Endothelial cell of umbilical vein (primary cell): ENCODE results near the gene SLC30A1.

Experiments
- CTCF ChIP-seq, 2 donors: IDR thresholded peaks; 1 replicate in 1 of 2; 2 replicates in 1 of 2; pipeline ENCODE4 v1.5.1; 2011; ENCODE audit warnings: low read length in 2 of 2, mild to moderate bottlenecking in 2 of 2, moderate library complexity in 2 of 2, control low read depth in 1 of 2, inconsistent platforms in 1 of 2, low read depth in 1 of 2; ENCODE audit not compliant: insufficient read depth in 1 of 2; ENCODE audit errors: extremely low read depth in 1 of 2
- EZH2 ChIP-seq: IDR thresholded peaks from 2 replicates; pipeline ENCODE4 v1.6.1; 2012; ENCODE audit warnings: borderline replicate concordance, low read depth, mild to moderate bottlenecking, moderate library complexity, low read length, inconsistent platforms; ENCODE audit not compliant: severe bottlenecking
- FOS ChIP-seq: IDR thresholded peaks from 2 replicates; pipeline ENCODE4 v1.6.1; 2011; ENCODE audit warnings: mild to moderate bottlenecking, low read length, moderate library complexity, borderline replicate concordance; ENCODE audit not compliant: insufficient read depth
- GATA2 ChIP-seq: IDR thresholded peaks from 2 replicates; pipeline ENCODE4 v1.7.0; 2011; ENCODE audit warnings: low read depth, mild to moderate bottlenecking, moderate library complexity, mixed read lengths, low read length; ENCODE audit not compliant: insufficient read length, insufficient read depth
- JUN ChIP-seq: IDR thresholded peaks from 2 replicates; pipeline ENCODE4 v1.6.1; 2011; ENCODE audit warnings: borderline replicate concordance, low read depth; ENCODE audit not compliant: insufficient read length, insufficient read depth
- MAX ChIP-seq: IDR thresholded peaks from 2 replicates; pipeline ENCODE4 v1.6.1; 2011; ENCODE audit not compliant: insufficient read depth, insufficient read length
- MYC ChIP-seq: IDR thresholded peaks from one replicate; pipeline ENCODE4 v1.6.1; 2011; ENCODE audit warnings: mild to moderate bottlenecking, low read depth, low read length
- POLR2A ChIP-seq: IDR thresholded peaks from 2 replicates; pipeline ENCODE4 v1.6.1; 2012; ENCODE audit warnings: low read depth, mild to moderate bottlenecking, control low read depth, low read length
- POLR2AphosphoS5 ChIP-seq: IDR thresholded peaks from 2 replicates; pipeline ENCODE4 v1.6.1; 2012; ENCODE audit warnings: low read depth, mild to moderate bottlenecking, control low read depth, low read length, moderate library complexity; ENCODE audit not compliant: insufficient read depth

GRCh38 chr1:211524521-211524920 is 54.4 kb downstream of the SLC30A1 start:
- TF ChIP-seq CTCF (IDR thresholded peaks at IDR 0.05; ENCODE audit: extremely low read depth in 1 of 2, insufficient read depth in 1 of 2, low read depth in 1 of 2, low read length in 2 of 2), result no peak
- no peak for TF ChIP-seq MYC
- no peak for TF ChIP-seq FOS
- no peak for TF ChIP-seq POLR2AphosphoS5
- TF ChIP-seq MAX, result no peak
- no peak for TF ChIP-seq POLR2A
- TF ChIP-seq EZH2, result no peak
- no peak for TF ChIP-seq JUN
- TF ChIP-seq GATA2, result no peak
